AG09309 (cell line): Measurements from ENCODE around the gene CCDC97.

Experiments
- DNase-seq: peaks from one replicate; pipeline ENCODE4 v3.0.0-alpha.2; 2010; ENCODE audit warnings: low read depth
- H3K4me3 ChIP-seq: 2 replicates; pipeline ENCODE4 v1.5.1; 2011; ENCODE audit warnings: mild to moderate bottlenecking, low read depth, low read length, moderate library complexity; ENCODE audit not compliant: control insufficient read depth
- TF ChIP-seq, protein P1 (sequence below): IDR thresholded peaks from 2 replicates; pipeline ENCODE4 v1.5.1; 2011; ENCODE audit warnings: mild to moderate bottlenecking, low read depth, low read length, inconsistent platforms; ENCODE audit not compliant: insufficient read depth, control insufficient read depth; ENCODE audit errors: missing control alignments

Gene CCDC97

DNA sequence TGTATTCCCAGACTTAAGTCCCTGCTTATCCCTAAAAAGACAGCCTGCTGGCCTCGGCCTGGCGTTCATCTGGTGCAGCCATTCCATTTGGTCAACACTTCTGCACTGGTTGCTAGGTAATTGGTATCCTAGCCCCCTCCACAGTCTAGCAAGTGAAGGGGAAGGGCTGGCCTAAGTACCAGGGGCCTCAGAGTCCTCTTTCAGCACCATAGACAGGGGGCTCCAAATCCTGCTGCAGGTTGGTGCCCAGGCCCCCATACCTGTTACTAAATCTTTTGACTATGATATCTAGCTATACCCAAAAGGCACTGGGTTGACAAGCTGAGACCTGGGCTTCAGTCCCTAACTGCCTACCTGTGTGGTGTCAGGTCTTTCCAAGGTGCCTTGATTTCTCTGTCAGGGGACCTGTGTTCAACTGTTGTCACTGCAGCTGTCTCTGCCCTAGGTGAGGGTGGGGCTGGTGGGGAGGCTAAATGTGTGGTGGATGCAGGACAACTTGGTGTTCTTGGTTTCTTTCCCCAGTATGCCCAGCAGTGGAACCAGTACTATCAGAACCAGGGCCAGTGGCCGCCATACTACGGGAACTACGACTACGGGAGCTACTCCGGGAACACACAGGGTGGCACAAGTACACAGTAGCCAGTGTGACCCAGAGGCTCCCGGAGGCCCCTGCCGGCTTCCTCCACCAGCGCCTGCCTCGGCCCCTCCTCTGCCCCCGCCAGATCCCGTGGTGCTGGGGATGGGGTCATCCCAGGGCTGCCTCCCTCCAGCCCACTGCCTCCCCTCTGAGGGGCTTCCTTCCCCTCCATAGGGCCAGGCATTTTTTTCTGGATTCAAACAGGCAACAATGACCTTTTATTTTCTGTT lies 3.8 kb upstream of the CCDC97 start:
- no peak overlapping the region for H3K4me3 ChIP-seq
- no peak for DNase-seq
- TF ChIP-seq, protein P1, sequence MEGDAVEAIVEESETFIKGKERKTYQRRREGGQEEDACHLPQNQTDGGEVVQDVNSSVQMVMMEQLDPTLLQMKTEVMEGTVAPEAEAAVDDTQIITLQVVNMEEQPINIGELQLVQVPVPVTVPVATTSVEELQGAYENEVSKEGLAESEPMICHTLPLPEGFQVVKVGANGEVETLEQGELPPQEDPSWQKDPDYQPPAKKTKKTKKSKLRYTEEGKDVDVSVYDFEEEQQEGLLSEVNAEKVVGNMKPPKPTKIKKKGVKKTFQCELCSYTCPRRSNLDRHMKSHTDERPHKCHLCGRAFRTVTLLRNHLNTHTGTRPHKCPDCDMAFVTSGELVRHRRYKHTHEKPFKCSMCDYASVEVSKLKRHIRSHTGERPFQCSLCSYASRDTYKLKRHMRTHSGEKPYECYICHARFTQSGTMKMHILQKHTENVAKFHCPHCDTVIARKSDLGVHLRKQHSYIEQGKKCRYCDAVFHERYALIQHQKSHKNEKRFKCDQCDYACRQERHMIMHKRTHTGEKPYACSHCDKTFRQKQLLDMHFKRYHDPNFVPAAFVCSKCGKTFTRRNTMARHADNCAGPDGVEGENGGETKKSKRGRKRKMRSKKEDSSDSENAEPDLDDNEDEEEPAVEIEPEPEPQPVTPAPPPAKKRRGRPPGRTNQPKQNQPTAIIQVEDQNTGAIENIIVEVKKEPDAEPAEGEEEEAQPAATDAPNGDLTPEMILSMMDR: no peak

DNA sequence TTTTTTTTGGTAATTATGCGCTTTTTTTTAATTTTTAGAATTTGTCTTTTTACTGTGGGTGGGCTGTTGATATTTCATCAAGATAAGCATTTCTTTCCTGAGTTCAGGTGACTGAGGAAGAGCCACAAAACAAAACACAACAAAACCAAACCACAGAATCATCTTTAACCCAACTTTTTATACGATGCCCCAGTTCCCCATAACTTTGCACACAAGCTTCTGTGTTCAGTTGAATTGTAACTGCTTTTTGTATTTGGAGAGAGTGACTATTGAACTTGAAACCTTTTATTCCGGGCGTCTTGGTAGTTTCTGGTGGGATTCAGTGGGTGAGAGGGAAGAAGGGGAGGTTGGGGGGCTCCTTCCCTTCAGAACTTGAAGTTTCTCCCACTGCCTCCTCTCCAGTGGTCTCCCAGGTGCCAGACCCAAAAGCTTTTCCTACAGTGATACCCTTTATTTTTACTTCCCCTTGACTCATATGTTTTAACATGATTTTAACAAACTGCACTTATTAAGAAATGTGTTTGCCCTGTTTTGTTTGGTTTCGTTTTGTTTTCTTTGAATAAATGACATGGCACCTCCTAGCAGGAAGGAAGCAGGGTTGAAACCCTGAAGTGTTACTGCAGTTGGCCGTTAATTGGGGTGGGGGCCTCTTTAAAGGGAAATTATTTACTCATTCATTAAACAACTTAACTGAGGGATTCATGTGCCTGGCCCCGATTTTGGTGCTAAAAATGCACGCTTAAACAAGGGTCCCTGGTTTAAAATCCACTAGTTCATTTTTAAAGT lies 2.7 kb upstream of the CCDC97 start:
- TF ChIP-seq, protein P1: no peak
- DNase-seq: no peak
- H3K4me3 ChIP-seq: no peak overlapping the region

DNA sequence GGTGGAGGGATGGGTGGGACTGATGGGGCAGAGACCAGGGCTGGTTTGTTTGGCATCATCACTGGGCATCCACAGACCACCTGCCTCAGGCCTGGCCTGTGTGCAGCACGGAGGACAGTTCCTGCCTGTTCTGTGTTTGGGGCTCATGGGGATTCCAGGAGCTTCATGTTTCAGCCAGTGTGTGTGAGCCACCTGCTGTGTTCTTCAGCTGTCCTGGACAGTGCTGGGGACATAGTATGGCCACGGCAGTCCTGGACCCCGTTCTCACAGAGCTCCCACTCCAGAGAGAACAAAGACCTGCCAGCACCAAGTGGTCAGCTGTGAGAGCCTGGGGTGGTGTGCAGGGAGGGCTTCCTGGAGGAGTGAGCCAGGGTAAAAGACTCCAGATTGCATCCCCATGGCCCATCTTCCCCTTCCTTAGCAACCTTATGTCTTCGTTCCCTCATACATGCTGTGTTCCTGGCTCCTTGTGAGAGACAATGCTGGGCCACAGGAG lies 2.0 kb upstream of the CCDC97 start:
- no peak for DNase-seq
- H3K4me3 ChIP-seq: no peak overlapping the region
- TF ChIP-seq, protein P1: no peak

DNA sequence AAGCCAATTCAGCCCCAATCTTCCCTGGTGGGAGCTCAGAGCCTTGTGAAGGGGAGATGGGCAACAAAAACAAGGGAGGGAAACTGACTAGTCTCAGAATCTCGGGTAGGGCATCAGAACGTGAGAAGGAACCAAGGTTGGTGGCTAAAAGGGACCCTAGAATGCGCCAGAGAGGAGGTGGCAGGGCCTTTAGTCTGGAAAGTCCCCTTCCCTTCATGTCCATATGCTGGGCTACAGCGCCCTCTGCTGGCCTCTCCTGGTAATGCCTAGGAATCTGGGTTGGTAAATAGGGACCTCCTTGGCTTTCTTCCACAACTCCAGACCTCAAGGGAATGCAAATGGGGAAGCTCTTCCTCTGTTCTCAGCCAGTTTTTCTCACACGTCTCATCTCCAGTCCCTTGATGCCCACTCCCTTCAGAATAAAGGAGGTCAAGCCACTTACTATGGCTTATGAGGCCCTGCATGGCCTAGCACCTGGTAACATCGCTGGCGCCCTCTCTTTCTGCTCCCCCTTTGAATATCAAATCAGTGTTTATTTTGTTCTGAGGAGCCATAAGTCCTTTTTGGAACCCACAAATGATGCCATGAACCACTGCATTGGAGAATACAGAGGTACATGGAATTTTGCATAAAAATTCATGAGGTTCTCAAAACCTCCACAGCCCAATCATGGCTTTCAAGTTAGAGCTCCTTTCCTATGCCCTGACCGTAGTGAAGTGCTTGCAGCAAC lies 1.4 kb upstream of the CCDC97 start:
- DNase-seq: no peak
- no peak overlapping the region; the same call in 1 of the 2 replicates for H3K4me3 ChIP-seq
- TF ChIP-seq, protein P1: peak; percentile 93

DNA sequence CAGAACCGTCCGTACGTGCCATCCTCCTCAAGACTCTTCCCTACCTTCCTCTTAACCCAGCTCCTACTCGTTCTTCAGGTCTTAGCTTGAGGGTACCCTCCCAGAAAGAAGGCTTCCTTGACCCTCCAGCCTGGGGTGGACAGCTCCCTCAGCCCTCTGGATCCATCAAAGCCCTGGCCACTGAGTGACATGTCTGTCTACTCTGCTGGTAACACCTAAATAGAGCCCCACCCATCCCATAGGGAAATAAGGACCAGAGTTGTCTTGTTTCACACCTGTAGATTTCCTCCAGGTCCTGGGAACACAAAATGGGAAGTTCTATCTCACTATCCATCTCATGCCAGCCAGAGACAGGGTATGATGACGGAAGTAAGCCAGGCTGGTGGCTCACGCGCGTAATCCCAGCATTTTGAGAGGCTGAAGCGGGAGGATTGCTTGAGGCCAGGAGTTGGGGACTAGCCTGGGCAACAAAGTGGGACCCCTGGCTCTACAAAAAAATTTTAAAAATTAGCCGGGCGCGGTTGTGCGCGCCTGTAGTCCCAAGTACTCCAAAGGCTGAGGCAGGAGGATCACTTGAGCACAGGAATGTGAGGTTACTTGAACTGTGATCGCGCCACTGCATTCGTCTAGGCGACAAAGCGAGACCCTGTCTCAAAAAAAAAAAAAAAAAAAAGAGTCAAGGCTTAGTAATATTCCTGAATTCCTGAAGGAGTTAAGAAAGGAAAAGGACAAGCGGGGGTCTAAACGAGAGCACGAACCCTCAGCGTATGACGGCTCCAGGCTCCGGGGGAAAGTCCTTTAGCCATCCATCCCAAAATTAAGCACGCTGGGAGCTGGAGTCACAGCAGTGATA lies 566 bp upstream of the CCDC97 start:
- DNase-seq: no peak
- TF ChIP-seq, protein P1: no peak
- peak overlapping the region; percentile 85 for H3K4me3 ChIP-seq

DNA sequence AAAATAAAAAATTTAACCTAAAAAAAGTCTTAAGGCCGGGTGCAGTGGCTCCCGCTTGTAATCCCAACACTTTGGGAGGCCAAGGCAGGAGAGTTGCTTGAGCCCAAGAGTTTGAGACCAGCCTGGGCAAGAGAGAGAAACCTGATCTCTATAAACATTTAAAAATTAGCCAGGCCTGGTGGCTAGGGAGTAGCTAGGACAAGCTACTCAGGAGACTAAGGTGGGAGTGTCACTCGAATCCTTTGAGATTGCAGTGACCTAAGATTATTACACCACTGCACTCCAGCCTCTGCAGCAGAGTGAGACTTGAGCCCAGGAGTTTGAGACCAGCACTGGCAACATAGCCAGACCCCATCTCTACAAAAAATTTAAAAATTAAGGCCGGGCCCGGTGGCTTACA lies 1.1 kb downstream of the CCDC97 start:
- TF ChIP-seq, protein P1: no peak
- no peak for DNase-seq
- H3K4me3 ChIP-seq: peak overlapping the region; percentile 85
